A549 (cell line): ENCODE measurements around the gene NAP1L1.

Experiments used
- CBX2 ChIP-seq: fragments of 200-600 bp; sonication (generic); IDR thresholded peaks from 2 replicates; pipeline ENCODE4 v1.6.1; 2016; ENCODE audit warnings: low read depth, mild to moderate bottlenecking, borderline replicate concordance
- CTCF ChIP-seq: fragments of >200 bp; sonication (Bioruptor Twin); formaldehyde crosslinking; IDR thresholded peaks from 3 replicates; pipeline ENCODE4 v1.5.1; 2016
- E2F6 ChIP-seq: IDR thresholded peaks from 2 replicates; pipeline ENCODE4 v1.6.1; 2012; ENCODE audit warnings: low read depth, borderline replicate concordance
- EP300 ChIP-seq, 2 experiments: fragments of >200 bp; sonication (Bioruptor Twin); formaldehyde crosslinking; IDR thresholded peaks; 2 replicates in 1 of 2; 3 replicates in 1 of 2; pipeline ENCODE4 v1.6.1; 2016 to 2017
- JUNB ChIP-seq: fragments of >200 bp; sonication (Bioruptor Twin); formaldehyde crosslinking; IDR thresholded peaks from 2 replicates; pipeline ENCODE4 v1.6.1; 2016
- KDM1A ChIP-seq: fragments of 200-600 bp; sonication (generic); IDR thresholded peaks from 2 replicates; pipeline ENCODE4 v1.6.1; 2016; ENCODE audit warnings: low read depth, mild to moderate bottlenecking
- MAX ChIP-seq: IDR thresholded peaks from 2 replicates; pipeline ENCODE4 v1.6.1; 2012
- MYC ChIP-seq: IDR thresholded peaks from 2 replicates; pipeline ENCODE4 v1.6.1; 2012; ENCODE audit warnings: mild to moderate bottlenecking, inconsistent platforms, low read length, improper control_type of control experiment, borderline replicate concordance
- RAD21 ChIP-seq, 2 experiments: fragments of >200 bp in 1 of 2; sonication (Bioruptor Twin) in 1 of 2; formaldehyde crosslinking in 1 of 2; IDR thresholded peaks in 1 of 2; conservative IDR thresholded peaks in 1 of 2; 2 replicates in 1 of 2; 3 replicates in 1 of 2; pipeline ENCODE4 v1.6.1; 2012 to 2018; ENCODE audit warnings: inconsistent platforms in 1 of 2
- RCOR1 ChIP-seq: fragments of 150-350 bp; IDR thresholded peaks from 2 replicates; pipeline ENCODE4 v1.6.1; 2014; ENCODE audit warnings: antibody characterized with exemption, low read length, low read depth

DNA sequence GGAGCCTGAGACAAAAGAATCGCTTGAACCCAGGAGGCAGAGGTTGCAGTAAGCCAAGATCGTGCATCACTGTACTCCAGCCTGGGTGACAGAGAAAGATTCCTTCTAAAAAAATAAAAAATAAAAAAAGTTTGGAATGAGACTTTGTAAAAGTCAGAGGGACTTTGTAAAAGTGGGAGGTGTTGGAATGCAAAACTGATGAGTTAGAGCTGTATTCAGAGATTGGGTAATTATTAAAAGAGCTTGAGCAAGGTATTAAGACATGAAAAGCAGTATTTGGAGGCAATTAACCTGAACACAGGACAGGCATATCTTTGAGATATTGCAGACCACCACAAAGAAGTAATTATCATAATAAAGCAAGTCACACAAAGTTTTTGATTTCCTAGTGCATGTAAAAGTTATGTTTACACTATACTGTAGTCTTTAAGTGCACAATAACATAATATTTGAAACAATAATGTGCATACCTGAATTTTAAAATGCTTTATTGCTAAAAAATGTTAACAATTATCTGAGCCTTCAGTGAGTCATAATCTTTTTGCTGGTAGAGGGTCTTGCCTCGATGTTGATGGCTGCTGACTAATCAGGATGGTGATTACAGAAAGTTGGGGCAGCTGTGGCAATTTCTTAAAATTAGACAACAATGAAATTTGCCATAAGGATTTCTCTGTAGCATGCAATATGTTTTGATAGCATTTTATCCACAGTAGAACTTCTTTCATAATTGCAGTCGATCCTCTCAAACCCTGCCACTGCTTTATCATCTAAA is 86.0 kb downstream of the NAP1L1 start:
- TF ChIP-seq RAD21 (conservative IDR thresholded peaks at IDR 0.05 in 1 of 2, IDR thresholded peaks at IDR 0.05 in 1 of 2) (no peak), CTCF (no peak), MAX (no peak), KDM1A (no peak), MYC (no peak), EP300 (IDR thresholded peaks at IDR 0.05) (no peak), E2F6 (no peak), RCOR1 (no peak), CBX2 (no peak), JUNB (no peak)
